Activated CD8-positive, alpha-beta memory T cell treated with anti-CD3 and anti-CD28 coated beads for 36 hours (primary cell): ENCODE results near the gene IL1RAPL1. TPM values are rescaled to one million over a fixed set of nuclear protein-coding genes. Genes with fewer than 3 reads are reported as not detected.
"Not testable (repeated sequence)": the region's sequence is repeated elsewhere in the genome, so short reads cannot be mapped to it uniquely, and the experiment has no call there.

Experiments used
- CTCF ChIA-PET: fragments of 350-600 bp; sonication (Branson Sonifier 250); formaldehyde crosslinking; loops from one replicate; lab custom pipeline; 2021; ENCODE audit warnings: antibody characterized with exemption; lab: Charles Lee
- POLR2A ChIA-PET: fragments of 350-600 bp; sonication (Branson Sonifier 250); formaldehyde crosslinking; loops from one replicate; lab custom pipeline; 2021; ENCODE audit warnings: antibody characterized with exemption; lab: Charles Lee
- total RNA-seq, 2 experiments: library from RNA; stranded (reverse); gene quantifications; one replicate each; pipeline ENCODE4 v1.2.3, GENCODE V29; 2021

IL1RAPL1 gene
- total RNA-seq, 2 experiments from 2014 or later: not detected

GRCh38 chrX:28756175-28756574 lies 168.9 kb downstream of the IL1RAPL1 start:
- ChIA-PET CTCF (no interaction called here), POLR2A (no interaction called here)

- CTCF ChIA-PET: no interaction called here
- POLR2A ChIA-PET: no interaction called here
Measured at GRCh38 chrX:28756647-28757046, 169.4 kb downstream of the IL1RAPL1 start.

GRCh38 chrX:28757290-28757689 lies 170.0 kb downstream of the IL1RAPL1 start:
- CTCF ChIA-PET: no interaction called here
- POLR2A ChIA-PET: no interaction called here

GRCh38 chrX:28766561-28766960 lies 179.3 kb downstream of the IL1RAPL1 start:
- CTCF ChIA-PET, POLR2A ChIA-PET: not testable (repeated sequence)

- ChIA-PET CTCF (no interaction called here), POLR2A (no interaction called here)
Measured at GRCh38 chrX:28773807-28774206, 186.6 kb downstream of the IL1RAPL1 start.

GRCh38 chrX:28787206-28787605 lies 200.0 kb downstream of the IL1RAPL1 start:
- POLR2A ChIA-PET: no interaction called here

GRCh38 chrX:28800671-28801070 lies 213.4 kb downstream of the IL1RAPL1 start:
- POLR2A ChIA-PET: not testable (repeated sequence)

More at GRCh38 chrX:28787206-28787605, 200.0 kb downstream of the IL1RAPL1 start:
- CTCF ChIA-PET: no interaction called here

GRCh38 chrX:28802625-28803024 lies 215.4 kb downstream of the IL1RAPL1 start:
- POLR2A ChIA-PET: no interaction called here
- CTCF ChIA-PET: no interaction called here

More at GRCh38 chrX:28800671-28801070, 213.4 kb downstream of the IL1RAPL1 start:
- CTCF ChIA-PET: interaction anchor here (0.6 kb wide), 1 partner anchor 21 kb away, joined by 3 read pairs; no protein-coding TSS in a partner anchor

- ChIA-PET CTCF (no interaction called here), POLR2A (no interaction called here)
Measured at GRCh38 chrX:28835991-28836390, 248.7 kb downstream of the IL1RAPL1 start.

GRCh38 chrX:28843817-28844216 lies 256.6 kb downstream of the IL1RAPL1 start:
- ChIA-PET POLR2A (no interaction called here), CTCF (no interaction called here)

GRCh38 chrX:28847423-28847822 lies 260.2 kb downstream of the IL1RAPL1 start:
- CTCF ChIA-PET: no interaction called here

GRCh38 chrX:28848707-28849106 lies 261.5 kb downstream of the IL1RAPL1 start:
- POLR2A ChIA-PET: no interaction called here
- CTCF ChIA-PET: no interaction called here

More at GRCh38 chrX:28847423-28847822, 260.2 kb downstream of the IL1RAPL1 start:
- POLR2A ChIA-PET: no interaction called here

- POLR2A ChIA-PET: no interaction called here
- CTCF ChIA-PET: no interaction called here
Measured at GRCh38 chrX:28850955-28851354, 263.7 kb downstream of the IL1RAPL1 start.

- ChIA-PET POLR2A (no interaction called here), CTCF (no interaction called here)
Measured at GRCh38 chrX:28851871-28852270, 264.6 kb downstream of the IL1RAPL1 start.

- ChIA-PET CTCF (no interaction called here), POLR2A (no interaction called here)
Measured at GRCh38 chrX:28854637-28855036, 267.4 kb downstream of the IL1RAPL1 start.

- POLR2A ChIA-PET: no interaction called here
- CTCF ChIA-PET: no interaction called here
Measured at GRCh38 chrX:28876408-28876807, 289.2 kb downstream of the IL1RAPL1 start.

- ChIA-PET CTCF (no interaction called here), POLR2A (no interaction called here)
Measured at GRCh38 chrX:28876901-28877300, 289.7 kb downstream of the IL1RAPL1 start.

GRCh38 chrX:28880136-28880535 lies 292.9 kb downstream of the IL1RAPL1 start:
- ChIA-PET CTCF (no interaction called here), POLR2A (no interaction called here)

GRCh38 chrX:28884823-28885222 lies 297.6 kb downstream of the IL1RAPL1 start:
- CTCF ChIA-PET: no interaction called here
- POLR2A ChIA-PET: no interaction called here

- CTCF ChIA-PET: no interaction called here
Measured at GRCh38 chrX:28888416-28888815, 301.2 kb downstream of the IL1RAPL1 start.

GRCh38 chrX:28889591-28890090 lies 302.4 kb downstream of the IL1RAPL1 start:
- POLR2A ChIA-PET: no interaction called here
- CTCF ChIA-PET: no interaction called here

More at GRCh38 chrX:28888416-28888815, 301.2 kb downstream of the IL1RAPL1 start:
- POLR2A ChIA-PET: no interaction called here

- ChIA-PET CTCF (no interaction called here), POLR2A (no interaction called here)
Measured at GRCh38 chrX:28901637-28902036, 314.4 kb downstream of the IL1RAPL1 start.
